Liver (tissue), 9 donors: ENCODE results near the gene ZNF862. TPM values are rescaled to one million over a fixed set of nuclear protein-coding genes. Genes with fewer than 3 reads are reported as not detected.
A peak's percentile ranks its signal among the peaks of the same experiment; 100 is the strongest.

Experiments used
- DNase-seq: peaks from one replicate; pipeline ENCODE4 v3.0.0-alpha.2; 2017; ENCODE audit warnings: low spot score
- H3K27ac ChIP-seq, 2 donors: one replicate each; pipeline ENCODE4 v1.7.0; 2013; ENCODE audit warnings: inconsistent platforms in 2 of 2, low read length in 2 of 2, control low read depth in 1 of 2, low read depth in 1 of 2, mild to moderate bottlenecking in 1 of 2
- H3K27me3 ChIP-seq, 4 donors: one replicate each; pipeline versions ENCODE4 v1.6.1 to v1.7.0; 2013; ENCODE audit warnings: low read length in 3 of 4, inconsistent platforms in 1 of 4, mild to moderate bottlenecking in 1 of 4, moderate library complexity in 1 of 4; ENCODE audit not compliant: control insufficient read depth in 4 of 4, insufficient read depth in 4 of 4
- H3K36me3 ChIP-seq, 4 donors: one replicate each; pipeline versions ENCODE4 v1.6.1 to v1.7.0; 2013; ENCODE audit warnings: low read length in 3 of 4, mild to moderate bottlenecking in 3 of 4, low read depth in 1 of 4, moderate library complexity in 1 of 4; ENCODE audit not compliant: control insufficient read depth in 4 of 4, insufficient read depth in 3 of 4
- H3K4me1 ChIP-seq, 4 donors: one replicate each; pipeline versions ENCODE4 v1.6.1 to v1.7.0; 2013; ENCODE audit warnings: low read length in 3 of 4, mild to moderate bottlenecking in 3 of 4, moderate library complexity in 1 of 4; ENCODE audit not compliant: control insufficient read depth in 4 of 4, insufficient read depth in 4 of 4
- H3K4me3 ChIP-seq, 3 donors: one replicate each; pipeline versions ENCODE4 v1.6.1 to v1.7.0; 2013; ENCODE audit warnings: low read length in 3 of 3, control low read depth in 1 of 3, low read depth in 1 of 3, mild to moderate bottlenecking in 1 of 3
- H3K9ac ChIP-seq, 2 donors: one replicate each; pipeline ENCODE4 v1.7.0; 2013; ENCODE audit warnings: low read length in 2 of 2, mild to moderate bottlenecking in 2 of 2, moderate library complexity in 2 of 2, control low read depth in 1 of 2, low read depth in 1 of 2
- H3K9me3 ChIP-seq, 4 donors: one replicate each; pipeline versions ENCODE4 v1.6.1 to v1.7.0; 2013; ENCODE audit warnings: low read length in 3 of 4; ENCODE audit not compliant: control insufficient read depth in 4 of 4
- EGR1 ChIP-seq, 2 donors: IDR thresholded peaks; 2 replicates each; pipeline ENCODE4 v1.6.1; 2016 to 2018; ENCODE audit warnings: antibody characterized with exemption in 2 of 2, low read depth in 2 of 2
- FOXA2 ChIP-seq: IDR thresholded peaks from 2 replicates; pipeline ENCODE4 v1.6.1; 2016; ENCODE audit warnings: antibody characterized with exemption
- GABPA ChIP-seq, 2 donors: IDR thresholded peaks in 1 of 2; conservative IDR thresholded peaks in 1 of 2; 2 replicates each; pipeline ENCODE4 v1.6.1; 2016; ENCODE audit warnings: antibody characterized with exemption in 2 of 2, mild to moderate bottlenecking in 1 of 2, moderate library complexity in 1 of 2
- HNF4A ChIP-seq, 2 donors: conservative IDR thresholded peaks; 2 replicates each; pipeline ENCODE4 v1.6.1; 2016; ENCODE audit warnings: antibody characterized with exemption in 2 of 2, mild to moderate bottlenecking in 2 of 2
- HNF4G ChIP-seq: IDR thresholded peaks from 2 replicates; pipeline ENCODE4 v1.6.1; 2016; ENCODE audit warnings: antibody characterized with exemption
- JUND ChIP-seq, 2 donors: IDR thresholded peaks; 2 replicates each; pipeline ENCODE4 v1.6.1; 2016; ENCODE audit warnings: antibody characterized with exemption in 2 of 2
- NR2F2 ChIP-seq: IDR thresholded peaks from 2 replicates; pipeline ENCODE4 v1.6.1; 2016; ENCODE audit warnings: antibody characterized with exemption
- RAD21 ChIP-seq, 2 donors: IDR thresholded peaks; 2 replicates each; pipeline ENCODE4 v1.6.1; 2016; ENCODE audit warnings: antibody characterized with exemption in 2 of 2, mild to moderate bottlenecking in 2 of 2
- TAF1 ChIP-seq: conservative IDR thresholded peaks from 2 replicates; pipeline ENCODE4 v1.6.1; 2016; ENCODE audit warnings: antibody characterized with exemption, mild to moderate bottlenecking
- WGBS: extraction: QIAGEN DNeasy Blood & Tissue Kit; methylation state at CpG from one replicate; pipeline ENCODE4 v1.1.7; 2013; 5-methylcytosine and 5-hydroxymethylcytosine counted together
- polyA plus RNA-seq, 2 donors: library from polyadenylated mRNA; stranded (reverse) in 1 of 2; unstranded in 1 of 2; fragments of 200-250 nt in 1 of 2; fragments of >200 nt in 1 of 2; fragmentation: Nextera tagmentation in 1 of 2; extraction: Ambion mirVana in 1 of 2; gene quantifications; one replicate each; pipeline versions ENCODE4 v1.2.1 to v1.2.3, GENCODE V29; 2013 to 2015
- total RNA-seq, 2 donors: library from RNA; depleted of rRNA; stranded (reverse); fragments of >200 nt; gene quantifications; one replicate each; pipeline ENCODE4 v1.2.3, GENCODE V29; 2014
- TF ChIP-seq, protein P1 (sequence below): IDR thresholded peaks from 2 replicates; pipeline ENCODE4 v1.6.1; 2016; ENCODE audit warnings: antibody characterized with exemption, mild to moderate bottlenecking
- TF ChIP-seq, protein P2 (sequence below): IDR thresholded peaks from 2 replicates; pipeline ENCODE4 v1.6.1; 2016; ENCODE audit warnings: antibody characterized with exemption
- TF ChIP-seq, protein P3 (sequence below): fragments of 150-350 bp; IDR thresholded peaks from 2 replicates; pipeline ENCODE4 v1.5.1; 2017; ENCODE audit warnings: improper control_type of control experiment, low read depth, low read length; ENCODE audit not compliant: missing input control
- TF ChIP-seq, protein P4 (sequence below): IDR thresholded peaks from 2 replicates; pipeline ENCODE4 v1.6.1; 2016; ENCODE audit warnings: antibody characterized with exemption
- donor health status: healthy.
- donor health status: healthy.
- donor health status: healthy.
- donor health status: healthy.
- donor health status: healthy.

ZNF862 gene
- total and polyA plus RNA-seq, 4 donors, result 1.9 to 9.4 (median 3.8) TPM

DNA sequence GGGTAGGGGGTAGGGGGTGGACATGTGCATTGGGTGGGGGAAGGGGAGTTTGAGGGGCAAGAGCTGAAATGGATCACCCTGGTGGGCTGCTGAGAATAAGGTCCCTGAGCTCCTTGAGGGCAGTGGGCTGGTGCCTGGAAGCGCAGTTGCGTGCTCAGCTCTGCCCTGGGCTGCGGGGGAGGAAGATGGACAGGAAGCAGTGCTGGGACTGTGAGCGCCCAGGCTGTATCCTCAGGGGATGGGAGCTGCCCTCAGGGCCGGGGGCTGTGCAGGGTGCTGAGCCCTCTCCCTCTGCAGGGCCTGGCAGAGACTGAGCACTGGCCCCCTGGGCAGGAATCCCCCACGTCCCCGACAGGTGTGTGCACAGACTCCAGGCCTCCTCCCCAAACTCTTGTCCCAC is 40.4 kb upstream of the ZNF862 start (continued):
- TF ChIP-seq, protein P1, sequence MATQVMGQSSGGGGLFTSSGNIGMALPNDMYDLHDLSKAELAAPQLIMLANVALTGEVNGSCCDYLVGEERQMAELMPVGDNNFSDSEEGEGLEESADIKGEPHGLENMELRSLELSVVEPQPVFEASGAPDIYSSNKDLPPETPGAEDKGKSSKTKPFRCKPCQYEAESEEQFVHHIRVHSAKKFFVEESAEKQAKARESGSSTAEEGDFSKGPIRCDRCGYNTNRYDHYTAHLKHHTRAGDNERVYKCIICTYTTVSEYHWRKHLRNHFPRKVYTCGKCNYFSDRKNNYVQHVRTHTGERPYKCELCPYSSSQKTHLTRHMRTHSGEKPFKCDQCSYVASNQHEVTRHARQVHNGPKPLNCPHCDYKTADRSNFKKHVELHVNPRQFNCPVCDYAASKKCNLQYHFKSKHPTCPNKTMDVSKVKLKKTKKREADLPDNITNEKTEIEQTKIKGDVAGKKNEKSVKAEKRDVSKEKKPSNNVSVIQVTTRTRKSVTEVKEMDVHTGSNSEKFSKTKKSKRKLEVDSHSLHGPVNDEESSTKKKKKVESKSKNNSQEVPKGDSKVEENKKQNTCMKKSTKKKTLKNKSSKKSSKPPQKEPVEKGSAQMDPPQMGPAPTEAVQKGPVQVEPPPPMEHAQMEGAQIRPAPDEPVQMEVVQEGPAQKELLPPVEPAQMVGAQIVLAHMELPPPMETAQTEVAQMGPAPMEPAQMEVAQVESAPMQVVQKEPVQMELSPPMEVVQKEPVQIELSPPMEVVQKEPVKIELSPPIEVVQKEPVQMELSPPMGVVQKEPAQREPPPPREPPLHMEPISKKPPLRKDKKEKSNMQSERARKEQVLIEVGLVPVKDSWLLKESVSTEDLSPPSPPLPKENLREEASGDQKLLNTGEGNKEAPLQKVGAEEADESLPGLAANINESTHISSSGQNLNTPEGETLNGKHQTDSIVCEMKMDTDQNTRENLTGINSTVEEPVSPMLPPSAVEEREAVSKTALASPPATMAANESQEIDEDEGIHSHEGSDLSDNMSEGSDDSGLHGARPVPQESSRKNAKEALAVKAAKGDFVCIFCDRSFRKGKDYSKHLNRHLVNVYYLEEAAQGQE, result no peak
- no peak for TF ChIP-seq HNF4A (conservative IDR thresholded peaks at IDR 0.05)
- no peak for TF ChIP-seq HNF4G
- TF ChIP-seq JUND (IDR thresholded peaks at IDR 0.05), result no peak
- no peak for TF ChIP-seq EGR1 (IDR thresholded peaks at IDR 0.05; ENCODE audit: low read depth in 2 of 2)
- TF ChIP-seq RAD21 (IDR thresholded peaks at IDR 0.05), result no peak
- TF ChIP-seq, protein P2, sequence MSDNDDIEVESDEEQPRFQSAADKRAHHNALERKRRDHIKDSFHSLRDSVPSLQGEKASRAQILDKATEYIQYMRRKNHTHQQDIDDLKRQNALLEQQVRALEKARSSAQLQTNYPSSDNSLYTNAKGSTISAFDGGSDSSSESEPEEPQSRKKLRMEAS, result no peak
- no peak for TF ChIP-seq TAF1
- TF ChIP-seq, protein P3, sequence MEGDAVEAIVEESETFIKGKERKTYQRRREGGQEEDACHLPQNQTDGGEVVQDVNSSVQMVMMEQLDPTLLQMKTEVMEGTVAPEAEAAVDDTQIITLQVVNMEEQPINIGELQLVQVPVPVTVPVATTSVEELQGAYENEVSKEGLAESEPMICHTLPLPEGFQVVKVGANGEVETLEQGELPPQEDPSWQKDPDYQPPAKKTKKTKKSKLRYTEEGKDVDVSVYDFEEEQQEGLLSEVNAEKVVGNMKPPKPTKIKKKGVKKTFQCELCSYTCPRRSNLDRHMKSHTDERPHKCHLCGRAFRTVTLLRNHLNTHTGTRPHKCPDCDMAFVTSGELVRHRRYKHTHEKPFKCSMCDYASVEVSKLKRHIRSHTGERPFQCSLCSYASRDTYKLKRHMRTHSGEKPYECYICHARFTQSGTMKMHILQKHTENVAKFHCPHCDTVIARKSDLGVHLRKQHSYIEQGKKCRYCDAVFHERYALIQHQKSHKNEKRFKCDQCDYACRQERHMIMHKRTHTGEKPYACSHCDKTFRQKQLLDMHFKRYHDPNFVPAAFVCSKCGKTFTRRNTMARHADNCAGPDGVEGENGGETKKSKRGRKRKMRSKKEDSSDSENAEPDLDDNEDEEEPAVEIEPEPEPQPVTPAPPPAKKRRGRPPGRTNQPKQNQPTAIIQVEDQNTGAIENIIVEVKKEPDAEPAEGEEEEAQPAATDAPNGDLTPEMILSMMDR, result no peak

DNA sequence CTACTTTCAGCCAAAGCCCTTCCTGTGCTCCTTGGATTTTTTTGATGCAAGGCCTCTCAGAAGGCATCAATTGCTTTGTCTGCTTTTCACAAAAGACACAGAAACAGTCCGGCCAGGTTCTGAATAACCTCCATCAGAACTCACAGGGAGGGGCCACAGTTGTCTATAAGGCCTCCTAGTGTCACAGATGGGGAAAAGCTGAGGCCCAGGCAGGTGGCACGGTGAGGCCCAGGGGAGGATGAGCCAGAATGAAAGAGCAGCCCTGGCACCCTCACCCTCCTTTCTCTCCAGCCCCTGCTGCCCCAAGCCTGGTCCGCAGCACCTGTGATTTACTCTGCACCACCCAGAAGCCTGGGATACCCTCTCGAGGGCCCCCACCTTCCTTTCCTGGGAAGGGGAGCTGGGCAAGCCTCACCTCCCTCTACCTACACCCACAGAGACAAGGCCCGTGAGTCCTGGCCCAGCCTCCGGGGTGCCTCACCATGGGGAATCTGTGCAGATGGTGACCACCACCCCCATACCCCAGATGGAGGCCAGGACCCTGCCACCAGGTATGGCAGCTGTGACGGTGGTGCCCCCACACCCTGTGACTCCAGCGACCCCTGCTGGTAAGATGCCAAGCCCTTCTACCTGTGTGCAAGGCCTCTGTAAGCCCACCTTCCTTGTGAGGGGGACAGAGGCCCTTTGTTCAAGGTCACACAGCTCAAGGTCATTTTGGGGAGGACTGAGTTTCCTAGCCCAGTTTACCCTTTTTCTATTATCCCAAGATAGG is 38.6 kb upstream of the ZNF862 start:
- Histone ChIP-seq H3K9me3 (no peaks in the 10 kb centered on the region), H3K4me3 (no peak overlapping the region), H3K4me1 (no peaks in the 10 kb centered on the region), H3K27ac (no peak overlapping the region), H3K27me3 (no peaks in the 10 kb centered on the region), H3K9ac (no peak overlapping the region), H3K36me3 (no peaks in the 10 kb centered on the region)
- 78% methylated on average over 8 of the region's 8 CpGs for WGBS
- DNase-seq, result peak; percentile 62
- TF ChIP-seq, protein P3, result peak; percentile 28
- no peak for TF ChIP-seq GABPA (IDR thresholded peaks at IDR 0.05 in 1 of 2, conservative IDR thresholded peaks at IDR 0.05 in 1 of 2)
- peak; percentile 61 to 76 for TF ChIP-seq RAD21 (IDR thresholded peaks at IDR 0.05)

DNA sequence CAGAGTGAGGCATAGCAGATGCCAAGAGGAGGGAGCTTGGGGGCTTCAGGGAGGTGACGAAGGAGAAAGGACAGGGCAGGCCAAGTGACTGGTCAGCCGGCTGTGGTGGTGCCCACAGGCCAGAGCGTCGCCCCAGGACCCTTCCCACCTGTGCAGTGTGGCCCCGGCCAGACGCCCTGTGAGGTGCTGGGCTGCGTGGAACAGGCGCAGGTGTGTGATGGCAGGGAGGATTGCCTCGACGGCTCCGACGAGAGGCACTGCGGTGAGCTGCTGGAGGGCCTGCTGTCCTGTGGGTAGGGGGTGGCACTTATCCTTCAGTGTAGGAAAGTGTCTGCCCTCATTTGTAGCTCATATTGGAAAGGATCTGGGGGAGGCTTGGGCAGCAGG is 38.0 kb upstream of the ZNF862 start:
- TF ChIP-seq GABPA (IDR thresholded peaks at IDR 0.05 in 1 of 2, conservative IDR thresholded peaks at IDR 0.05 in 1 of 2), result no peak
- TF ChIP-seq NR2F2, result no peak
- TF ChIP-seq, protein P4, sequence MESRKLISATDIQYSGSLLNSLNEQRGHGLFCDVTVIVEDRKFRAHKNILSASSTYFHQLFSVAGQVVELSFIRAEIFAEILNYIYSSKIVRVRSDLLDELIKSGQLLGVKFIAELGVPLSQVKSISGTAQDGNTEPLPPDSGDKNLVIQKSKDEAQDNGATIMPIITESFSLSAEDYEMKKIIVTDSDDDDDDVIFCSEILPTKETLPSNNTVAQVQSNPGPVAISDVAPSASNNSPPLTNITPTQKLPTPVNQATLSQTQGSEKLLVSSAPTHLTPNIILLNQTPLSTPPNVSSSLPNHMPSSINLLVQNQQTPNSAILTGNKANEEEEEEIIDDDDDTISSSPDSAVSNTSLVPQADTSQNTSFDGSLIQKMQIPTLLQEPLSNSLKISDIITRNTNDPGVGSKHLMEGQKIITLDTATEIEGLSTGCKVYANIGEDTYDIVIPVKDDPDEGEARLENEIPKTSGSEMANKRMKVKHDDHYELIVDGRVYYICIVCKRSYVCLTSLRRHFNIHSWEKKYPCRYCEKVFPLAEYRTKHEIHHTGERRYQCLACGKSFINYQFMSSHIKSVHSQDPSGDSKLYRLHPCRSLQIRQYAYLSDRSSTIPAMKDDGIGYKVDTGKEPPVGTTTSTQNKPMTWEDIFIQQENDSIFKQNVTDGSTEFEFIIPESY, result no peak
- no peak for TF ChIP-seq RAD21 (IDR thresholded peaks at IDR 0.05)
- TF ChIP-seq TAF1, result no peak
- TF ChIP-seq, protein P1, result no peak
- TF ChIP-seq FOXA2, result no peak
- H3K27me3 ChIP-seq, result no peaks in the 10 kb centered on the region
- WGBS, result 97% methylated on average over 13 of the region's 13 CpGs
- no peak overlapping the region for H3K9ac ChIP-seq
- H3K36me3 ChIP-seq, result no peaks in the 10 kb centered on the region
- no peaks in the 10 kb centered on the region for H3K4me1 ChIP-seq
- no peaks in the 10 kb centered on the region for H3K9me3 ChIP-seq
- H3K4me3 ChIP-seq, result no peak overlapping the region
- DNase-seq, result no peak
- H3K27ac ChIP-seq, result no peak overlapping the region
